MCF 10A (cell line): ENCODE measurements around the gene RDH5. TPM values are rescaled to one million over a fixed set of nuclear protein-coding genes. Genes with fewer than 3 reads are reported as not detected.
A peak's percentile ranks its signal among the peaks of the same experiment; 100 is the strongest.

Source experiments
- BruUV-seq: library from RNA; stranded (reverse); fragments of 400-500 nt; replicated peaks from 2 replicates; lab custom pipeline; 2021; lab: Mats Ljungman, UMichigan
- CTCF ChIA-PET: fragments of 300-600 bp; sonication (Branson Sonifier 250); formaldehyde crosslinking; extraction: SDS; loops from one replicate; lab custom pipeline; 2021; ENCODE audit warnings: antibody characterized with exemption, inconsistent platforms; lab: Yijun Ruan, JAX
- POLR2A ChIA-PET: fragments of 300-600, 350-650 bp; sonication (Branson Sonifier 250); formaldehyde crosslinking; extraction: SDS; loops from one replicate; lab custom pipeline; 2020; ENCODE audit warnings: antibody characterized with exemption, inconsistent platforms; lab: Yijun Ruan, JAX
- DNase-seq: peaks from one replicate; pipeline ENCODE4 v3.0.0-alpha.2; 2018; ENCODE audit not compliant: unreplicated experiment
- H3K27ac Mint-ChIP-seq: one replicate; pipeline ENCODE4 v1.8.0; 2022; ENCODE audit warnings: mild to moderate bottlenecking, low read depth, mixed read lengths; ENCODE audit not compliant: unreplicated experiment
- H3K27me3 Mint-ChIP-seq: one replicate; pipeline ENCODE4 v1.8.0; 2022; ENCODE audit warnings: mixed read lengths; ENCODE audit not compliant: insufficient read depth, unreplicated experiment
- H3K36me3 Mint-ChIP-seq: one replicate; pipeline ENCODE4 v1.8.0; 2022; ENCODE audit warnings: mild to moderate bottlenecking, moderate library complexity, mixed read lengths; ENCODE audit not compliant: insufficient read depth, unreplicated experiment
- H3K4me1 Mint-ChIP-seq: one replicate; pipeline ENCODE4 v1.8.0; 2022; ENCODE audit warnings: mixed read lengths; ENCODE audit not compliant: insufficient read depth, unreplicated experiment
- H3K4me3 Mint-ChIP-seq: one replicate; pipeline ENCODE4 v1.8.0; 2022; ENCODE audit warnings: mild to moderate bottlenecking, moderate library complexity, mixed read lengths; ENCODE audit not compliant: unreplicated experiment
- H3K9me3 Mint-ChIP-seq: one replicate; pipeline ENCODE4 v1.8.0; 2022; ENCODE audit warnings: mixed read lengths; ENCODE audit not compliant: unreplicated experiment
- CTCF ChIP-seq: fragments of 200-600 bp; IDR thresholded peaks from one replicate; pipeline ENCODE4 v1.8.0; 2022; ENCODE audit warnings: antibody characterized with exemption, mild to moderate bottlenecking; ENCODE audit not compliant: unreplicated experiment
- intact Hi-C: fragments of 100-400 bp; cut with micrococcal nuclease; formaldehyde crosslinking; loops from 2 replicates; pipeline ENCODE4 v1.14.1; 2022
- total RNA-seq: library from RNA; stranded (reverse); gene quantifications from 2 replicates; pipeline ENCODE4 v1.2.3, GENCODE V29; 2022

The RDH5 gene
- total RNA-seq, 1 experiment from 2014 or later, result 2.5 TPM

GRCh38 chr12:55698965-55699364 is 21.2 kb upstream of the RDH5 start:
- ChIA-PET CTCF (no interaction called here), POLR2A (no interaction called here)
- Mint-ChIP-seq H3K9me3 (no peaks in the 10 kb centered on the region), H3K36me3 (no peaks in the 10 kb centered on the region), H3K27me3 (peaks cover 26% of the 10 kb centered on the region), H3K4me1 (peaks cover 7% of the 10 kb centered on the region), H3K4me3 (no peak overlapping the region), H3K27ac (no peak overlapping the region)
- intact Hi-C loops, result no loop called here
- no TSS peak for BruUV-seq
- no peak for TF ChIP-seq CTCF
- DNase-seq, result no peak

DNA sequence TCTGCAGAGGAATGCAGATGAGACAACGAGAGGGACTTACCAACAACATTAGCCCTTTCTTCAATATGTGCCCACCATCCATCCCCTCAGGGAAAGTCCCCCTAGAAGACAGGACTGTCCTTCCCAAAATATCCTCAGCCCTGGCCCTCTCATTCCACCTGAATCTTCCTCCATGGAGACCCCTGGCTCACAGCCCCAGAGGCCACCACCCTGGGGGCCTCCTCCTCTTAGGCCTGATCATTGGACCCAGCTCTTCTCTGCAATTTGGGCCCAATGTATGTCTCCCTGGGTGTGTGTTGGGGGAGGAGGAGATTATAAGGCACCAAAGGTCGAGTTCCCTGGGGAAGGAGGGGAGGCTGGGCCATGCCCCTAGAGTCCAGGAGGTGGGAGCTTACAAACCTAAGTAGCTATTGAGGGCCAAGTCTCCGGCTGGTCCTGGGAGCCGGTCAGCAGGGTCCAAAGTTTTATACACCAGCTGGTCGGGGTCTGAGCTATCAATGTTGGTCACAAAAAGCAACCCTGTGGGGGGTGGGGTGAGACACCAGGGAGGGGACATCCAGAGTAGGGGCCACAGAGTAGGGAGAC is 20.6 kb upstream of the RDH5 start:
- intact Hi-C loops, result no loop called here
- Mint-ChIP-seq H3K36me3 (no peaks in the 10 kb centered on the region), H3K4me3 (no peak overlapping the region), H3K27ac (no peak overlapping the region), H3K4me1 (peaks cover 7% of the 10 kb centered on the region), H3K27me3 (peaks cover 26% of the 10 kb centered on the region), H3K9me3 (no peaks in the 10 kb centered on the region)
- ChIA-PET POLR2A (no interaction called here), CTCF (interaction anchor here (1.2 kb wide), 1 partner anchor 43 kb away, joined by 3 read pairs; no protein-coding TSS in a partner anchor)
- no TSS peak for BruUV-seq
- DNase-seq, result no peak
- TF ChIP-seq CTCF, result no peak

- TF ChIP-seq CTCF, result no peak
- peaks cover 7% of the 10 kb centered on the region for H3K4me1 Mint-ChIP-seq
- H3K27ac Mint-ChIP-seq, result no peak overlapping the region
- H3K36me3 Mint-ChIP-seq, result no peaks in the 10 kb centered on the region
- ChIA-PET CTCF (interaction anchor here (1.2 kb wide), 1 partner anchor 44 kb away, joined by 3 read pairs; no protein-coding TSS in a partner anchor), POLR2A (no interaction called here)
- no TSS peak for BruUV-seq
- H3K4me3 Mint-ChIP-seq, result no peak overlapping the region
- peak; percentile 81 for DNase-seq
- peaks cover 26% of the 10 kb centered on the region for H3K27me3 Mint-ChIP-seq
- H3K9me3 Mint-ChIP-seq, result no peaks in the 10 kb centered on the region
- intact Hi-C loops, result no loop called here
Observed at GRCh38 chr12:55700255-55701018, 19.8 kb upstream of the RDH5 start.

DNA sequence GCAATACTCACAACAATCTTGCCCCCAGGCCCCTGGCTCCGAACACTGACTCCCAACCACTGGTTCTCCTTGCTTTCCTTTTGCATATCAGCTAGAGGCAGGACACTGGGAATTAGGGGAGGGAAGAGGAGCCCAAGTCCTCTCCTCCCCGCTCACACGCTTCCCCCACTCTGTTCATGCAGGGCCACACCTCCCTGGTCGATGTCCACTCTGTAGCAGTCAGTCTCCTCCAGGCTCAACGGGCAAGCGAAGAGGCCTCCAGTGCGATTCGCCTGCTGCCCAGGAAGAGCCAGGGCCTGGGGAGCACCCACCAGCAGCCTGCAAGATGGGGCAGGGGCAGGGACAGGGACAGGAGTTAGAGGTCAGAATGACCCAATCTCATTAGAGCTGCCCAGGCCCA is 17.3 kb upstream of the RDH5 start:
- H3K4me1 Mint-ChIP-seq, result peaks cover 7% of the 10 kb centered on the region
- H3K27me3 Mint-ChIP-seq, result peaks cover 14% of the 10 kb centered on the region
- POLR2A ChIA-PET, result no interaction called here

More for the DNA sequence above, 17.3 kb upstream of the RDH5 start:
- Mint-ChIP-seq H3K4me3 (no peak overlapping the region), H3K9me3 (no peaks in the 10 kb centered on the region), H3K36me3 (no peaks in the 10 kb centered on the region), H3K27ac (no peak overlapping the region)
- no peak for DNase-seq
- no TSS peak for BruUV-seq
- CTCF ChIA-PET, result no interaction called here
- TF ChIP-seq CTCF, result no peak
- intact Hi-C loops, result no loop called here
